H1 (cell line): ENCODE results near the gene SPIB. TPM values are rescaled to one million over a fixed set of nuclear protein-coding genes. Genes with fewer than 3 reads are reported as not detected.

Experiments
- ATF2 ChIP-seq: IDR thresholded peaks from 2 replicates; pipeline ENCODE4 v1.6.1; 2012; ENCODE audit warnings: low read length, inconsistent platforms
- CHD7 ChIP-seq: fragments of 300-600 bp; sonication (generic); IDR thresholded peaks from 2 replicates; pipeline ENCODE4 v1.7.1; 2012; ENCODE audit warnings: low read length, moderate library complexity, mild to moderate bottlenecking, inconsistent platforms; ENCODE audit not compliant: insufficient replicate concordance
- GTF2F1 ChIP-seq: IDR thresholded peaks from 2 replicates; pipeline ENCODE4 v1.6.1; 2012; ENCODE audit warnings: low read depth, low read length, improper control_type of control experiment, borderline replicate concordance
- JUN ChIP-seq: IDR thresholded peaks from 2 replicates; pipeline ENCODE4 v1.6.1; 2011; ENCODE audit warnings: low read depth, mild to moderate bottlenecking, improper control_type of control experiment, low read length
- RXRA ChIP-seq: IDR thresholded peaks from 2 replicates; pipeline ENCODE4 v1.6.1; 2011; ENCODE audit warnings: low read depth, mild to moderate bottlenecking, low read length, moderate library complexity; ENCODE audit not compliant: insufficient read depth
- TAF1 ChIP-seq: IDR thresholded peaks from 2 replicates; pipeline ENCODE4 v1.6.1; 2011; ENCODE audit warnings: mild to moderate bottlenecking, low read depth, low read length
- ZNF274 ChIP-seq: IDR thresholded peaks from 2 replicates; pipeline ENCODE4 v1.7.0; 2012; ENCODE audit warnings: low read length, borderline replicate concordance; ENCODE audit errors: extremely low read depth
- polyA plus RNA-seq, 7 experiments: library from polyadenylated mRNA; depleted of rRNA in 3 of 7; stranded (reverse) in 5 of 7; unstranded in 2 of 7; fragments of >200 nt in 5 of 7; fragments of 200-250 nt in 2 of 7; gene quantifications; 1 replicate in 5 of 7; 2 replicates in 1 of 7; 4 replicates in 1 of 7; pipeline versions ENCODE4 v1.2.1 to v1.2.3, GENCODE V29; 2011 to 2013; ENCODE audit warnings: missing spikeins in 2 of 7, mixed read lengths in 2 of 7
- total RNA-seq: library from RNA; stranded (reverse); fragmentation: NEBNext Ultra II Directional; extraction: Animal tissue kit (Norgen Biotek cat#: 25700); gene quantifications from 2 replicates; pipeline ENCODE4 v1.2.1, GENCODE V29; 2021

Gene SPIB
- total and polyA plus RNA-seq, 2 of the 8 experiments (the other 6 are each of a cell fraction or from before 2014, with no cell fraction given) = 11.1 to 17.4 TPM

- TF ChIP-seq RXRA (no peak), JUN (no peak), GTF2F1 (no peak), ZNF274 (no peak), TAF1 (no peak), ATF2 (no peak), CHD7 (no peak)
Observed at GRCh38 chr19:50433201-50434180, 14.8 kb downstream of the SPIB start (continued).
